ENCODE results near the gene CDH4.
"Not testable (repeated sequence)": the region's sequence is repeated elsewhere in the genome, so short reads cannot be mapped to it uniquely, and the experiment has no call there.

CDH4 gene

GRCh38 chr20:61932199-61932592 is 680.1 kb downstream of the CDH4 start:
- no peak for DNase-seq (ENCODE audit: low spot score)

- no peak for DNase-seq (ENCODE audit: low spot score)
These were observed 680.8 kb downstream of the CDH4 start for GRCh38 chr20:61932711-61933480.

- no peak for DNase-seq (ENCODE audit: low spot score)
These were observed 681.5 kb downstream of the CDH4 start for GRCh38 chr20:61933481-61933950.

GRCh38 chr20:61933951-61934715 is 682.1 kb downstream of the CDH4 start:
- DNase-seq (ENCODE audit: low spot score): no peak

- DNase-seq (ENCODE audit: low spot score): no peak
These were observed 682.9 kb downstream of the CDH4 start for GRCh38 chr20:61934716-61935530.

GRCh38 chr20:61935926-61936700 is 684.1 kb downstream of the CDH4 start:
- DNase-seq (ENCODE audit: low spot score): no peak

GRCh38 chr20:61936701-61937131 is 684.7 kb downstream of the CDH4 start:
- DNase-seq (ENCODE audit: low spot score): no peak

- DNase-seq (ENCODE audit: low spot score): no peak
These were observed 685.3 kb downstream of the CDH4 start for GRCh38 chr20:61937146-61937962.

- DNase-seq (ENCODE audit: low spot score): no peak
These were observed 686.1 kb downstream of the CDH4 start for GRCh38 chr20:61937963-61938838.

GRCh38 chr20:61938839-61939690 is 687.0 kb downstream of the CDH4 start:
- DNase-seq (ENCODE audit: low spot score): no peak

GRCh38 chr20:61939691-61940360 is 687.8 kb downstream of the CDH4 start:
- no peak for DNase-seq (ENCODE audit: low spot score)

- peak; percentile 76 for DNase-seq (ENCODE audit: low spot score)
These were observed 688.4 kb downstream of the CDH4 start for GRCh38 chr20:61940491-61940890.

- no peak for DNase-seq (ENCODE audit: low spot score)
These were observed 689.1 kb downstream of the CDH4 start for GRCh38 chr20:61940976-61941720.

- DNase-seq (ENCODE audit: low spot score): no peak
These were observed 689.8 kb downstream of the CDH4 start for GRCh38 chr20:61941721-61942405.

- no peak for DNase-seq (ENCODE audit: low spot score)
These were observed 690.5 kb downstream of the CDH4 start for GRCh38 chr20:61942526-61942925.

- not testable (repeated sequence) for DNase-seq (ENCODE audit: low spot score)
These were observed 692.9 kb downstream of the CDH4 start for GRCh38 chr20:61944967-61945366.

- DNase-seq (ENCODE audit: low spot score): not testable (repeated sequence)
These were observed 693.4 kb downstream of the CDH4 start for GRCh38 chr20:61945495-61945894.
